ENCODE measurements around the gene PCP4.

The PCP4 gene

DNA sequence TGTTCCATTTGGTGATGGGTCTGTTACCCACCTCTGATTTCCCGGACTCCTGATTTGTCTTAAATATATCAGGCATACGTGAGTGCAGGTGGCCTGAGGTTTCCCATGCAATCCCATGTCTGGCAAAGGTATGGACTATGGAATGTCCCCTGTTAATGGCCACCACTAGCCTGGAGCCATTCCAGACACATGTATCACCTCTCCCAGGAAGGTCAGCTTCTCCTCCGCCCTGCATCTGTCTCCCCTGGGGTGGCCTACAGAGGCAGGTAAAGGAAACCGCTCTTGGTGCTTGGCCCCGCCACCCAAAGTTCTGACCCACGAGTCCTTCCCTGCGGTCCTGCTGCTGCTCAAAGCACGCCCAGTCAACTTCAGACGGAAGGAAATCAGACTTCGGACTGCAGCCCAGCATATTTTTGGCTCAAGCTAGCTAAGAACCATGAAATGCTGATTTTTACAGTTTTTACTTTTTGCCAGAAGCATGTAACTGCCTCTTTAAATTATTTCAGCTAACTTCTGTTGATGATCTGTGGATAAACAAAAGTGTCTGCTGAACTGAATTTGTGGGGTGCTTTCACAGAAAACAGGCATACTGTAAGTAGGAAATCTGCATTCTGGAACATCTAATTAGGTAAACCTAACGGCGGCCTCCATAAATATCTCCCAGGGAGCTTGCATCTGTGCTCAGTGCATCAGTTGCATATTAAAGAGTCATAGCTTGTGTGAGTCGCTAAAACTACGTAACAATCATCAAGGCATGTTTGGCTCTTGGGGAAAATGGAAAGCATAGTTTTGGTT lies 105.9 kb downstream of the PCP4 start:
- no peak for DNase-seq (ENCODE audit: low read depth)

DNA sequence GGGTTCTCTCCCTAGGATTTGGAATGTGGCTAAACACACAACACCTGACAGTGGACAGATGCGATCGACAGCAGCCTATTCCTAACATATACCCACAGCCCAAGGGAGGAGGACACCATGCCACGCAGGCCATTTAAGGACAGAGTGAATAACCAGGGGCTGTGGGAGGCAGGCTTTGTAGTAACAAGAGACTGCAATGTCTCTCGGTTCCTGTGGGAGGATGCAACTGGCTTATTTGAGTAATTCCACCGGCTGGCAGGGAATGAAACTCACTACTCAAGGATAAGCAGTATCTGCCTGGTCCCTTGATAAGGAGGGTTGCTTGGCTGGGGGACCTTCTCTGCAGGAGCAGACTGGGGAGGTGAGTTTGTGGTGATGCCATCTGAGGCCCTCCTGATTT lies 109.6 kb downstream of the PCP4 start:
- DNase-seq (ENCODE audit: low read depth) = no peak

Data from ELR (cell line).